IMR-90 (cell line): Measurements from ENCODE around the gene SLC38A8. TPM values are rescaled to one million over a fixed set of nuclear protein-coding genes. Genes with fewer than 3 reads are reported as not detected.

ENCODE experiments used
- ATAC-seq: fragments of 200-7000 bp; cut with Tn5 transposase; 2 replicates; pipeline ENCODE4 v1.9.1; 2020; ENCODE audit warnings: low read depth, mild to moderate bottlenecking, moderate library complexity
- BruUV-seq: library from RNA; stranded (reverse); fragments of 400-500 nt; replicated peaks from 2 replicates; lab custom pipeline; 2021; lab: Mats Ljungman, UMichigan
- CTCF ChIA-PET: fragments of 300-600 bp; formaldehyde crosslinking; extraction: SDS; loops from one replicate; lab custom pipeline; 2021; ENCODE audit warnings: antibody characterized with exemption; lab: Yijun Ruan, JAX
- POLR2A ChIA-PET: fragments of 300-600 bp; sonication (Branson Sonifier 250); formaldehyde crosslinking; loops from one replicate; lab custom pipeline; 2022; ENCODE audit warnings: antibody characterized with exemption; ENCODE audit not compliant: unreplicated experiment; lab: Charles Lee
- DNase-seq: peaks from one replicate; pipeline ENCODE4 v3.0.0; 2013
- H2AFZ ChIP-seq: replicated peaks from 2 replicates; pipeline ENCODE3; 2013; ENCODE audit warnings: low read length, mild to moderate bottlenecking; ENCODE audit not compliant: poor library complexity
- H2AK5ac ChIP-seq: 2 replicates; pipeline ENCODE4 v1.6.1; 2013; ENCODE audit warnings: low read depth, low read length, inconsistent platforms
- H2AK9ac ChIP-seq: replicated peaks from 2 replicates; pipeline ENCODE3; 2013; ENCODE audit warnings: mild to moderate bottlenecking, low read depth, low read length, moderate library complexity; ENCODE audit not compliant: poor library complexity
- H2BK120ac ChIP-seq: 2 replicates; pipeline ENCODE4 v1.6.1; 2013; ENCODE audit warnings: low read depth, low read length, inconsistent platforms
- H2BK15ac ChIP-seq: 3 replicates; pipeline ENCODE4 v1.6.1; 2013; ENCODE audit warnings: low read depth, low read length, inconsistent platforms
- H2BK20ac ChIP-seq: 2 replicates; pipeline ENCODE4 v1.6.1; 2013; ENCODE audit warnings: low read depth, mild to moderate bottlenecking, inconsistent platforms, low read length, moderate library complexity
- H2BK5ac ChIP-seq: 2 replicates; pipeline ENCODE4 v1.6.1; 2013; ENCODE audit warnings: mild to moderate bottlenecking, low read depth, low read length, inconsistent platforms; ENCODE audit not compliant: poor library complexity, severe bottlenecking
- H3K14ac ChIP-seq: replicated peaks from 2 replicates; pipeline ENCODE4 v1.6.1; 2013; ENCODE audit warnings: low read depth, low read length, inconsistent platforms
- H3K18ac ChIP-seq: 2 replicates; pipeline ENCODE4 v1.6.1; 2013; ENCODE audit warnings: low read depth, low read length, control low read depth
- H3K23ac ChIP-seq: 2 replicates; pipeline ENCODE4 v1.6.1; 2013; ENCODE audit warnings: low read depth, low read length, inconsistent platforms
- H3K27ac ChIP-seq: 2 replicates; pipeline ENCODE4 v1.5.1; 2013; ENCODE audit warnings: mild to moderate bottlenecking, control low read depth, low read length; ENCODE audit not compliant: insufficient read depth
- H3K27me3 ChIP-seq: 2 replicates; pipeline ENCODE4 v1.6.1; 2013; ENCODE audit warnings: low read length; ENCODE audit not compliant: control insufficient read depth, insufficient read depth
- H3K36me3 ChIP-seq: 2 replicates; pipeline ENCODE4 v1.6.1; 2013; ENCODE audit warnings: low read length, mixed read lengths; ENCODE audit not compliant: control insufficient read depth, insufficient read depth
- H3K4ac ChIP-seq: 2 replicates; pipeline ENCODE4 v1.6.1; 2013; ENCODE audit warnings: low read depth, low read length, inconsistent platforms
- H3K4me1 ChIP-seq: 2 replicates; pipeline ENCODE4 v1.6.1; 2013; ENCODE audit warnings: low read length, mixed read lengths; ENCODE audit not compliant: control insufficient read depth, insufficient read depth
- H3K4me2 ChIP-seq: 2 replicates; pipeline ENCODE4 v1.6.1; 2013; ENCODE audit warnings: low read depth, mild to moderate bottlenecking, control low read depth, low read length, moderate library complexity
- H3K4me3 ChIP-seq: 2 replicates; pipeline ENCODE4 v1.5.1; 2013; ENCODE audit warnings: low read depth, mild to moderate bottlenecking, control low read depth, low read length, moderate library complexity; ENCODE audit not compliant: insufficient read depth
- H3K56ac ChIP-seq: 2 replicates; pipeline ENCODE4 v1.6.1; 2013; ENCODE audit warnings: low read length, inconsistent platforms; ENCODE audit not compliant: insufficient read depth; ENCODE audit errors: extremely low read depth
- H3K79me1 ChIP-seq, 2 experiments: 2 replicates each; pipeline ENCODE4 v1.6.1; 2013; ENCODE audit warnings: low read length in 2 of 2, inconsistent platforms in 1 of 2, low read depth in 1 of 2
- H3K9ac ChIP-seq: 2 replicates; pipeline ENCODE4 v1.6.1; 2013; ENCODE audit warnings: low read depth, low read length, control low read depth
- H3K9me1 ChIP-seq: 2 replicates; pipeline ENCODE4 v1.6.1; 2013; ENCODE audit warnings: low read length, inconsistent platforms; ENCODE audit not compliant: insufficient read depth
- H3K9me3 ChIP-seq: 2 replicates; pipeline ENCODE4 v1.6.1; 2013; ENCODE audit warnings: low read length; ENCODE audit not compliant: control insufficient read depth, insufficient read depth
- H4K20me1 ChIP-seq: 2 replicates; pipeline ENCODE4 v1.6.1; 2013; ENCODE audit warnings: low read length, inconsistent platforms; ENCODE audit not compliant: insufficient read depth
- H4K5ac ChIP-seq: 2 replicates; pipeline ENCODE4 v1.6.1; 2013; ENCODE audit warnings: mild to moderate bottlenecking, low read depth, low read length, control low read depth
- H4K8ac ChIP-seq, 2 experiments: 2 replicates each; pipeline ENCODE4 v1.6.1; 2013; ENCODE audit warnings: low read depth in 2 of 2, low read length in 2 of 2, control low read depth in 1 of 2, inconsistent platforms in 1 of 2
- H4K91ac ChIP-seq: 2 replicates; pipeline ENCODE4 v1.6.1; 2013; ENCODE audit warnings: low read depth, low read length, inconsistent platforms; ENCODE audit not compliant: insufficient read depth
- CHD1 ChIP-seq: IDR thresholded peaks from 2 replicates; pipeline ENCODE4 v1.6.1; 2012; ENCODE audit warnings: low read depth, low read length, improper control_type of control experiment
- RCOR1 ChIP-seq: IDR thresholded peaks from 2 replicates; pipeline ENCODE4 v1.6.1; 2012; ENCODE audit warnings: mild to moderate bottlenecking, low read length, improper control_type of control experiment; ENCODE audit not compliant: insufficient replicate concordance
- WGBS, 2 experiments: methylation state at CpG; one replicate each; pipeline versions ENCODE4 v1.1.5 to v1.1.7; 2013; ENCODE audit warnings: missing lambda C conversion rate in 2 of 2; ENCODE audit not compliant: insufficient read length in 1 of 2; ENCODE audit errors: extremely low coverage in 2 of 2; 5-methylcytosine and 5-hydroxymethylcytosine counted together
- dilution Hi-C: fragments of 300-500 bp; cut with HindIII; formaldehyde crosslinking; loops from one replicate; pipeline ENCODE4 v1.14.3; 2018; ENCODE audit warnings: low sequenced_read_pairs; ENCODE audit not compliant: unreplicated experiment
- in situ Hi-C: fragments of 300-500 bp; cut with MboI; formaldehyde crosslinking; loops from 3 replicates; pipeline ENCODE4 v1.14.3; 2019; ENCODE audit warnings: low sequenced_read_pairs, inconsistent platforms, mixed read lengths
- intact Hi-C: fragments of 100-400 bp; cut with micrococcal nuclease; formaldehyde crosslinking; loops from 2 replicates; pipeline ENCODE4 v1.10.0; 2022
- polyA plus RNA-seq, 3 experiments: library from polyadenylated mRNA; depleted of rRNA; stranded (reverse); fragments of >200 nt; gene quantifications; 2 replicates each; pipeline ENCODE4 v1.2.3, GENCODE V29; 2012; ENCODE audit warnings: low replicate concordance in 1 of 3
- total RNA-seq: library from RNA; depleted of rRNA; stranded (reverse); fragments of >200 nt; gene quantifications from 2 replicates; pipeline ENCODE4 v1.2.3, GENCODE V29; 2012

The SLC38A8 gene
- total and polyA plus RNA-seq, 2 of the 4 experiments (the other 2 are of a cell fraction), result not detected

- ChIA-PET POLR2A (no interaction called here), CTCF (no interaction called here)
- no peaks in the 10 kb centered on the region; a peak in 1 of 4 replicates for H3K79me1 ChIP-seq
- H2AFZ ChIP-seq, result no peak overlapping the region
- DNase-seq (no peak), ATAC-seq (no peak)
- no peaks in the 10 kb centered on the region for H3K9me3 ChIP-seq
- dilution Hi-C loops, result no loop called here
- H2BK5ac ChIP-seq, result no peak overlapping the region
- no peak overlapping the region for H3K18ac ChIP-seq
- H2BK20ac ChIP-seq, result no peak overlapping the region
- no peak overlapping the region for H2AK9ac ChIP-seq
- no peak overlapping the region for H3K9ac ChIP-seq
- H3K27me3 ChIP-seq, result no peaks in the 10 kb centered on the region
- H3K4me1 ChIP-seq, result no peaks in the 10 kb centered on the region
- no peak overlapping the region for H3K27ac ChIP-seq
- no peak overlapping the region for H2AK5ac ChIP-seq
- H2BK15ac ChIP-seq, result no peak overlapping the region
- in situ Hi-C loops, result no loop called here
- no peak for TF ChIP-seq CHD1
- no peak for TF ChIP-seq RCOR1
- no peak overlapping the region for H4K91ac ChIP-seq
- H3K4me2 ChIP-seq, result no peak overlapping the region
- no peak overlapping the region for H3K4me3 ChIP-seq
- no peak overlapping the region for H3K23ac ChIP-seq
- H3K9me1 ChIP-seq, result no peaks in the 10 kb centered on the region
- H3K36me3 ChIP-seq, result peaks cover 44% of the 10 kb centered on the region
- WGBS, 2 experiments, result 81% methylated on average over 11 of the region's 27 CpGs; no CpG with 5 or more reads in 1 of the 2 experiments
- H3K14ac ChIP-seq, result no peak overlapping the region
- intact Hi-C loops, result no loop called here
- no peak overlapping the region for H3K56ac ChIP-seq
- H4K8ac ChIP-seq, result no peak overlapping the region
- no peak overlapping the region for H4K5ac ChIP-seq
- 0 out of 2 replicates have a peak, but pooled peaks cover 3% of the 10 kb centered on the region for H4K20me1 ChIP-seq
- H2BK120ac ChIP-seq, result no peak overlapping the region
- no TSS peak for BruUV-seq
- no peak overlapping the region for H3K4ac ChIP-seq
Observed at GRCh38 chr16:84052071-84052622, 9.6 kb upstream of the SLC38A8 start.
